Hypothalamus (tissue), 51 donors: ENCODE data around the gene SPSB4.
A peak's percentile ranks its signal among the peaks of the same experiment; 100 is the strongest.

Experiments used
- DNase-seq, 51 donors: peaks; one replicate each; lab custom pipeline; 2025; lab: John Stamatoyannopoulos, UW

The SPSB4 gene

GRCh38 chr3:141072950-141073349, 21.8 kb downstream of the SPSB4 start:
- DNase-seq, result no peak

- DNase-seq, result no peak
These were observed 22.4 kb downstream of the SPSB4 start for GRCh38 chr3:141073580-141073979.

- DNase-seq, result no peak
These were observed 23.4 kb downstream of the SPSB4 start for GRCh38 chr3:141074529-141074928.

GRCh38 chr3:141076036-141076773, 25.1 kb downstream of the SPSB4 start:
- no peak for DNase-seq

- DNase-seq, result peak in 24 of 51 donors; percentile 15 to 84 (median 38)
These were observed 25.8 kb downstream of the SPSB4 start for GRCh38 chr3:141076797-141077571.

GRCh38 chr3:141077631-141078030, 26.5 kb downstream of the SPSB4 start:
- no peak for DNase-seq

- DNase-seq, result no peak
These were observed 27.1 kb downstream of the SPSB4 start for GRCh38 chr3:141078200-141078599.

- no peak for DNase-seq
These were observed 29.3 kb downstream of the SPSB4 start for GRCh38 chr3:141080431-141080830.

GRCh38 chr3:141081141-141081795, 30.1 kb downstream of the SPSB4 start:
- no peak for DNase-seq

- no peak for DNase-seq
These were observed 30.9 kb downstream of the SPSB4 start for GRCh38 chr3:141082064-141082463.

- no peak for DNase-seq
These were observed 32.1 kb downstream of the SPSB4 start for GRCh38 chr3:141083226-141083625.

- no peak for DNase-seq
These were observed 32.9 kb downstream of the SPSB4 start for GRCh38 chr3:141083836-141084649.

GRCh38 chr3:141085343-141086070, 34.4 kb downstream of the SPSB4 start:
- DNase-seq, result no peak

GRCh38 chr3:141086188-141086587, 35.0 kb downstream of the SPSB4 start:
- no peak for DNase-seq

GRCh38 chr3:141087076-141087777, 36.1 kb downstream of the SPSB4 start:
- DNase-seq, result no peak

GRCh38 chr3:141087778-141088130, 36.6 kb downstream of the SPSB4 start:
- no peak for DNase-seq

- DNase-seq, result no peak
These were observed 38.4 kb downstream of the SPSB4 start for GRCh38 chr3:141089339-141090152.

GRCh38 chr3:141091426-141091825, 40.3 kb downstream of the SPSB4 start:
- DNase-seq, result peak in 1 of 51 donors; percentile 32

GRCh38 chr3:141092663-141093062, 41.5 kb downstream of the SPSB4 start:
- no peak for DNase-seq
